ENCODE results near the gene PPP4R2.

GRCh38 chr3:73018298-73018697, 21.7 kb downstream of the PPP4R2 start:
- TF ChIP-seq, protein P1, sequence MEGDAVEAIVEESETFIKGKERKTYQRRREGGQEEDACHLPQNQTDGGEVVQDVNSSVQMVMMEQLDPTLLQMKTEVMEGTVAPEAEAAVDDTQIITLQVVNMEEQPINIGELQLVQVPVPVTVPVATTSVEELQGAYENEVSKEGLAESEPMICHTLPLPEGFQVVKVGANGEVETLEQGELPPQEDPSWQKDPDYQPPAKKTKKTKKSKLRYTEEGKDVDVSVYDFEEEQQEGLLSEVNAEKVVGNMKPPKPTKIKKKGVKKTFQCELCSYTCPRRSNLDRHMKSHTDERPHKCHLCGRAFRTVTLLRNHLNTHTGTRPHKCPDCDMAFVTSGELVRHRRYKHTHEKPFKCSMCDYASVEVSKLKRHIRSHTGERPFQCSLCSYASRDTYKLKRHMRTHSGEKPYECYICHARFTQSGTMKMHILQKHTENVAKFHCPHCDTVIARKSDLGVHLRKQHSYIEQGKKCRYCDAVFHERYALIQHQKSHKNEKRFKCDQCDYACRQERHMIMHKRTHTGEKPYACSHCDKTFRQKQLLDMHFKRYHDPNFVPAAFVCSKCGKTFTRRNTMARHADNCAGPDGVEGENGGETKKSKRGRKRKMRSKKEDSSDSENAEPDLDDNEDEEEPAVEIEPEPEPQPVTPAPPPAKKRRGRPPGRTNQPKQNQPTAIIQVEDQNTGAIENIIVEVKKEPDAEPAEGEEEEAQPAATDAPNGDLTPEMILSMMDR (IDR thresholded peaks at IDR 0.05) = no peak
- TF ChIP-seq POLR2A (IDR thresholded peaks at IDR 0.05) = no peak

Data from esophagus squamous epithelium (tissue), 4 donors.